Measurements from ENCODE around the gene LHFPL6. TPM values are rescaled to one million over a fixed set of nuclear protein-coding genes. Genes with fewer than 3 reads are reported as not detected.

The LHFPL6 gene
- total RNA-seq, 2 donors from 2014 or later, result 0.53 to 2.8 TPM

GRCh38 chr13:39575641-39576238 is 27.3 kb downstream of the LHFPL6 start:
- Histone ChIP-seq H3K27ac (ENCODE audit: low read depth, low read length) (no peak overlapping the region), H3K4me3 (ENCODE audit: low read length) (no peak overlapping the region), H3K9ac (ENCODE audit: extremely low read depth, low read length, poor library complexity, severe bottlenecking) (no peak overlapping the region), H3K27me3 (ENCODE audit: control insufficient read depth, insufficient read depth, low read length, poor library complexity, severe bottlenecking) (no peaks in the 10 kb centered on the region), H3K36me3 (ENCODE audit: control insufficient read depth, insufficient read depth, low read length) (no peaks in the 10 kb centered on the region), H3K9me3 (ENCODE audit: control insufficient read depth, low read length) (no peaks in the 10 kb centered on the region), H3K4me1 (ENCODE audit: control insufficient read depth, insufficient read depth, low read length) (no peaks in the 10 kb centered on the region)
- no peak for TF ChIP-seq CTCF (conservative IDR thresholded peaks at IDR 0.05)
- H3K27me3 Mint-ChIP-seq (ENCODE audit: insufficient read depth), result no peaks in the 10 kb centered on the region
- H3K36me3 Mint-ChIP-seq (ENCODE audit: low read depth), result no peaks in the 10 kb centered on the region
- 90 to 91% methylated on average over 5 to 11 of the region's 11 CpGs for WGBS, 2 experiments (ENCODE audit: insufficient coverage in 1 of 2, insufficient read length in 1 of 2)
- H3K4me1 Mint-ChIP-seq, result peaks cover 21% of the 10 kb centered on the region
- no peak overlapping the region for H3K27ac Mint-ChIP-seq
- no peak for DNase-seq
- no peaks in the 10 kb centered on the region for H3K9me3 Mint-ChIP-seq
- no peak overlapping the region for H3K4me3 Mint-ChIP-seq

- Histone ChIP-seq H3K4me3 (ENCODE audit: low read length) (no peak overlapping the region), H3K27ac (ENCODE audit: low read depth, low read length) (no peak overlapping the region), H3K9me3 (ENCODE audit: control insufficient read depth, low read length) (no peaks in the 10 kb centered on the region), H3K36me3 (ENCODE audit: control insufficient read depth, insufficient read depth, low read length) (no peaks in the 10 kb centered on the region), H3K9ac (ENCODE audit: extremely low read depth, low read length, poor library complexity, severe bottlenecking) (no peak overlapping the region), H3K4me1 (ENCODE audit: control insufficient read depth, insufficient read depth, low read length) (no peaks in the 10 kb centered on the region), H3K27me3 (ENCODE audit: control insufficient read depth, insufficient read depth, low read length, poor library complexity, severe bottlenecking) (no peaks in the 10 kb centered on the region)
- TF ChIP-seq CTCF (conservative IDR thresholded peaks at IDR 0.05), result no peak
- H3K27ac Mint-ChIP-seq, result no peak overlapping the region
- H3K36me3 Mint-ChIP-seq (ENCODE audit: low read depth), result no peaks in the 10 kb centered on the region
- peaks cover 9% of the 10 kb centered on the region for H3K4me1 Mint-ChIP-seq
- H3K27me3 Mint-ChIP-seq (ENCODE audit: insufficient read depth), result no peaks in the 10 kb centered on the region
- H3K9me3 Mint-ChIP-seq, result no peaks in the 10 kb centered on the region
- H3K4me3 Mint-ChIP-seq, result no peak overlapping the region
- WGBS, 2 experiments (ENCODE audit: insufficient coverage in 1 of 2, insufficient read length in 1 of 2), result 93 to 97% methylated on average over 6 to 15 of the region's 15 CpGs
- DNase-seq, result no peak
Observed at GRCh38 chr13:39571502-39572092, 31.4 kb downstream of the LHFPL6 start.

GRCh38 chr13:39567569-39567968 is 35.4 kb downstream of the LHFPL6 start:
- Histone ChIP-seq H3K4me3 (ENCODE audit: low read length) (no peak overlapping the region), H3K27me3 (ENCODE audit: control insufficient read depth, insufficient read depth, low read length, poor library complexity, severe bottlenecking) (no peaks in the 10 kb centered on the region), H3K36me3 (ENCODE audit: control insufficient read depth, insufficient read depth, low read length) (no peaks in the 10 kb centered on the region), H3K9ac (ENCODE audit: extremely low read depth, low read length, poor library complexity, severe bottlenecking) (no peak overlapping the region), H3K9me3 (ENCODE audit: control insufficient read depth, low read length) (no peaks in the 10 kb centered on the region), H3K4me1 (ENCODE audit: control insufficient read depth, insufficient read depth, low read length) (peaks cover 3% of the 10 kb centered on the region), H3K27ac (ENCODE audit: low read depth, low read length) (no peak overlapping the region)
- Mint-ChIP-seq H3K4me1 (peaks cover 16% of the 10 kb centered on the region), H3K36me3 (ENCODE audit: low read depth) (no peaks in the 10 kb centered on the region), H3K27me3 (ENCODE audit: insufficient read depth) (no peaks in the 10 kb centered on the region), H3K9me3 (no peaks in the 10 kb centered on the region), H3K27ac (no peak overlapping the region), H3K4me3 (no peak overlapping the region)
- 86% methylated on average over 1 of the region's 1 CpG; no CpG with 5 or more reads in 1 of the 2 experiments for WGBS, 2 experiments (ENCODE audit: insufficient coverage in 1 of 2, insufficient read length in 1 of 2)
- no peak for DNase-seq
- TF ChIP-seq CTCF (conservative IDR thresholded peaks at IDR 0.05), result no peak
